Brain microvascular endothelial cell (primary cell): ENCODE measurements around the gene SMIM35.

Source experiments
- DNase-seq: peaks from one replicate; pipeline ENCODE4 v3.0.0-alpha.2; 2020
- H3K27ac ChIP-seq: fragments of 250-450 bp; sonication (Bioruptor Pico); 2 replicates; pipeline ENCODE4 v1.5.1; 2020; ENCODE audit warnings: mild to moderate bottlenecking, moderate library complexity
- H3K27me3 ChIP-seq: fragments of 250-450 bp; sonication (Bioruptor Pico); replicated peaks from 2 replicates; pipeline ENCODE4 v1.5.1; 2020; ENCODE audit warnings: mild to moderate bottlenecking
- H3K36me3 ChIP-seq: fragments of 250-450 bp; sonication (Bioruptor Pico); replicated peaks from 2 replicates; pipeline ENCODE4 v1.5.1; 2020; ENCODE audit warnings: mild to moderate bottlenecking
- H3K4me3 ChIP-seq: 2 replicates; pipeline ENCODE4 v1.5.1; 2011; ENCODE audit warnings: low read depth, mild to moderate bottlenecking, control low read depth, low read length, moderate library complexity
- in situ Hi-C: cut with HindIII; loops from 2 replicates; pipeline ENCODE4 v1.10.0; 2017; ENCODE audit warnings: low sequenced_read_pairs, low pct_ligation_motif_present
- TF ChIP-seq, protein P1 (sequence below): IDR thresholded peaks from 2 replicates; pipeline ENCODE4 v1.5.1; 2011; ENCODE audit warnings: low read depth, mild to moderate bottlenecking, moderate library complexity, low read length, control low read depth, inconsistent platforms; ENCODE audit errors: missing control alignments

Gene SMIM35

GRCh38 chr11:118082880-118083552 is 3.7 kb downstream of the SMIM35 start:
- in situ Hi-C loops, result no loop called here
- Histone ChIP-seq H3K36me3 (no peaks in the 10 kb centered on the region), H3K27ac (no peak overlapping the region), H3K27me3 (no peaks in the 10 kb centered on the region), H3K4me3 (no peak overlapping the region)
- no peak for DNase-seq
- TF ChIP-seq, protein P1, sequence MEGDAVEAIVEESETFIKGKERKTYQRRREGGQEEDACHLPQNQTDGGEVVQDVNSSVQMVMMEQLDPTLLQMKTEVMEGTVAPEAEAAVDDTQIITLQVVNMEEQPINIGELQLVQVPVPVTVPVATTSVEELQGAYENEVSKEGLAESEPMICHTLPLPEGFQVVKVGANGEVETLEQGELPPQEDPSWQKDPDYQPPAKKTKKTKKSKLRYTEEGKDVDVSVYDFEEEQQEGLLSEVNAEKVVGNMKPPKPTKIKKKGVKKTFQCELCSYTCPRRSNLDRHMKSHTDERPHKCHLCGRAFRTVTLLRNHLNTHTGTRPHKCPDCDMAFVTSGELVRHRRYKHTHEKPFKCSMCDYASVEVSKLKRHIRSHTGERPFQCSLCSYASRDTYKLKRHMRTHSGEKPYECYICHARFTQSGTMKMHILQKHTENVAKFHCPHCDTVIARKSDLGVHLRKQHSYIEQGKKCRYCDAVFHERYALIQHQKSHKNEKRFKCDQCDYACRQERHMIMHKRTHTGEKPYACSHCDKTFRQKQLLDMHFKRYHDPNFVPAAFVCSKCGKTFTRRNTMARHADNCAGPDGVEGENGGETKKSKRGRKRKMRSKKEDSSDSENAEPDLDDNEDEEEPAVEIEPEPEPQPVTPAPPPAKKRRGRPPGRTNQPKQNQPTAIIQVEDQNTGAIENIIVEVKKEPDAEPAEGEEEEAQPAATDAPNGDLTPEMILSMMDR, result no peak

DNA sequence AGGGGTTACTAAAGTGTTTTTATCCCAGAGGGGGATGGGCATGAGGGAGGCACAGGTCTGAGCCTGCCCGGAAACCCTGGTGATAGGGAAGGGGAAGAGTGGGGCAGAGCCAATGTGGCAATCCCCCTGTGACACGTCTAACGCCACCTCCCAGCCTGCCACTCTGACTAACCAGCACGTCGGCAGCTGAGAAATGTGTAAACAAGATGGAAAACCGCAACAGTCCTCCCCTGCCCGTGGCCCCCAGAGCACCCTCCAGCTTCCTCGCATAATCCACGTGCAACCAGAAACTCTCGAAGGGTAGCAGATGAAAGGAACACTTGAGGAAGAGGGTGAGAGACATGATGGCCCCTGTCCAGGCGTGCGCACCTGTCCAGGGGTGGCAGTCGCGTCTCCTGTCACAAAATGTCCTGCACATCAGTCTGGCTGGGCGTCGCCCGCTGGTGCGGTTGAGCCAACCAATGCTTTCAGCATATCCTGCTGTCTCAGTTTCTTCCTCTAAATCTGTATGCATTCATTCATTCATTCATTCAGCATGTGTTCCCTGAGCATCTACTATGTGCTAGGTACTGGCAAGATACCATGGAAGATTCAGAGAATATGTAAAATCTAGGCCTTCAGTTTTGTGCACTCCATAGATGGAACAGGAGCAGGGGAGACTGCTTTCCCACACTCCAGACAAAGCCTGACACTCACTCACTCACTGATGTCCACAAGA is 5.4 kb downstream of the SMIM35 start:
- no peak for DNase-seq
- no peaks in the 10 kb centered on the region for H3K36me3 ChIP-seq
- TF ChIP-seq, protein P1, result no peak
- no peak overlapping the region for H3K27ac ChIP-seq
- H3K4me3 ChIP-seq, result no peak overlapping the region
- in situ Hi-C loops, result no loop called here
- no peaks in the 10 kb centered on the region for H3K27me3 ChIP-seq

- H3K27me3 ChIP-seq, result no peaks in the 10 kb centered on the region
- no peak overlapping the region for H3K4me3 ChIP-seq
- in situ Hi-C loops, result no loop called here
- DNase-seq, result no peak
- TF ChIP-seq, protein P1, result no peak
- H3K36me3 ChIP-seq, result no peaks in the 10 kb centered on the region
- H3K27ac ChIP-seq, result no peak overlapping the region
Measured at GRCh38 chr11:118080296-118080695, 6.5 kb downstream of the SMIM35 start.

DNA sequence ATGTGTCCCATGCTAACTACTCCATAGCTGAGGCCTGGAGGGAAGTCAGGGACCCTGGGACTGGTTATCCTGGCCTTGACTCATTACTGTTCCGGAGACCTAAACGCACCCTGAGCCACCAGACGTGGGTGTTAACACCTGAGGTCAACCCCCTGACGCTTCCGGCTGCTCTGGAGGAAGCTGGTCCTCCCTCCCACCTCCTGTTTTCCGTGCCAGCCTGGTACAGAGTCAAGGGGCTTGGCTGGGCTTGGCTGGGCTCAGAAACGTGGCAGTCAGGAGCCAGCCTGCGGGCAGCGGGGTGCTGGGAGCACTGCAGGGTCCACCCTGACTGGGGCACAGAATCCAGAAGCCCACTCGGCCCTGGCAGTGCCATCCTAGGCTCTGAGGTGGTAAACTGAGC is 7.3 kb downstream of the SMIM35 start:
- Histone ChIP-seq H3K27ac (no peak overlapping the region), H3K4me3 (no peak overlapping the region), H3K27me3 (no peaks in the 10 kb centered on the region), H3K36me3 (no peaks in the 10 kb centered on the region)
- in situ Hi-C loops, result no loop called here
- DNase-seq, result no peak
- TF ChIP-seq, protein P1, result no peak

DNA sequence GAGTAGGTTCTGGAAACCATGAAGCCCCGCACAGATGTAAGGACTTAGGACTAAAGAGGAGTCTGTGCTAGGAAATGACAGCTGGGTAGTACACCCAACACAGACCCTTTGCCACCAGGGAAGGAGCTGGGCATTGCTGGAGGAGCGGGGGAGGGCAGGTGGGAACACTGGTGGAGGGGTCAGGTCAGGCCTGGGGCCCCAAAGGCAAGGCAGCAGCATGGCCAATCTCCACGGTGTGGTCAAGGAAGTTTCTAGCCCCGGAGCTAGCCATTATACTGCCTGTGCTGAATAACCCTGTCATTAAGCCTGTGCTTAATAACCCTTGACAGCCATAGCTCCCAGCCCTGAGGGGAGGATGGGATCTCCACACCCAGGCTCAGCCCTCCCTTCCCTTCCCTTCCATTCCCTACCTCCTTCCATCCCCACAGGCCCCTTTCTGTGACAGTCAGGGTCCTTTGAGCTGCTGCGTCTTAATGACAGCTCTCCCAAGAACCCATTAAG is 7.8 kb downstream of the SMIM35 start:
- no peak overlapping the region for H3K27ac ChIP-seq
- TF ChIP-seq, protein P1, result no peak
- H3K27me3 ChIP-seq, result no peaks in the 10 kb centered on the region
- no peaks in the 10 kb centered on the region for H3K36me3 ChIP-seq
- in situ Hi-C loops, result no loop called here
- no peak overlapping the region for H3K4me3 ChIP-seq
- no peak for DNase-seq
